Hepatic stellate cell (primary cell): ENCODE measurements around the gene VAX1.
"Not testable (repeated sequence)": the region's sequence is repeated elsewhere in the genome, so short reads cannot be mapped to it uniquely, and the experiment has no call there.

Source experiments
- DNase-seq: peaks from one replicate; pipeline ENCODE4 v3.0.0; 2011; ENCODE audit warnings: low spot score

Gene VAX1

DNA sequence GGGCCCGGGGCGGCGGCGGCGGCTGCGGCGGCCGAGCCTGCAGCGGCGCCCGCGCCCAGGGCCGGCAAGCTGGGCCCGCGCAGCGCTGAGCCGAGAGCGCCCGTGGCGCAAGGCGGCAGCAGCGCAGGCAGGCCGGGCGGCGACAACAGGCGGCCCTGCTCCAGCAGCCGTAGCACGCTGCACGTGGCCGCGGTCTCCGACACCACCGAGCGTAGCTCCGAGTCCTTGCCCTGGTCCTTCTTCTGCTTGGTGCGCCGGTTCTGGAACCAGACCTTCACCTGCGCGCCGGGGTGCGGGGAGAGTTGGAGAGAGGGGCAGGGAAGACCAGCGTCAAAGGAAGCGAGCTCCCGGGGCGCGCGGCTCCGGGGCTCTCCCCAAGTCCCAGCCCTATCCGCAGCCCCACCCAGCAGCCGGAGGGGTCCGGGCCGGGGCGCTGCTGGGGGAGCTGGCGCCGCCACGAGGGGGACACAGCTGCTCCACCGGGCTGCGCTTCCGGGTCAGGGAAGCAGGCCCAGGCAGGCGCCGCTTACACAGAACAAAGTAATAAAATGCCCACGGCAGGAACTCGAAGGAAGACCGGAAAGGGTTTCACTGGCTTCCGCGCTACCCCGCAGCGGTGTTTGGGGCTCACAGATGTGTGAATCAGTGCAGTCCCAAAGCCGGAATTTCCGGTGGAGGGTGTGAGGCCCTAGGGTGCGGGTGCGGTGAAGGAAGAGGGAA, 3.6 kb downstream of the VAX1 start:
- DNase-seq, result no peak

- DNase-seq, result no peak
These were observed 4.1 kb downstream of the VAX1 start for GRCh38 chr10:117134056-117134305.

- DNase-seq, result no peak
These were observed 4.6 kb downstream of the VAX1 start for GRCh38 chr10:117133273-117134055.

- no peak for DNase-seq
These were observed 5.3 kb downstream of the VAX1 start for GRCh38 chr10:117132751-117133231.

DNA sequence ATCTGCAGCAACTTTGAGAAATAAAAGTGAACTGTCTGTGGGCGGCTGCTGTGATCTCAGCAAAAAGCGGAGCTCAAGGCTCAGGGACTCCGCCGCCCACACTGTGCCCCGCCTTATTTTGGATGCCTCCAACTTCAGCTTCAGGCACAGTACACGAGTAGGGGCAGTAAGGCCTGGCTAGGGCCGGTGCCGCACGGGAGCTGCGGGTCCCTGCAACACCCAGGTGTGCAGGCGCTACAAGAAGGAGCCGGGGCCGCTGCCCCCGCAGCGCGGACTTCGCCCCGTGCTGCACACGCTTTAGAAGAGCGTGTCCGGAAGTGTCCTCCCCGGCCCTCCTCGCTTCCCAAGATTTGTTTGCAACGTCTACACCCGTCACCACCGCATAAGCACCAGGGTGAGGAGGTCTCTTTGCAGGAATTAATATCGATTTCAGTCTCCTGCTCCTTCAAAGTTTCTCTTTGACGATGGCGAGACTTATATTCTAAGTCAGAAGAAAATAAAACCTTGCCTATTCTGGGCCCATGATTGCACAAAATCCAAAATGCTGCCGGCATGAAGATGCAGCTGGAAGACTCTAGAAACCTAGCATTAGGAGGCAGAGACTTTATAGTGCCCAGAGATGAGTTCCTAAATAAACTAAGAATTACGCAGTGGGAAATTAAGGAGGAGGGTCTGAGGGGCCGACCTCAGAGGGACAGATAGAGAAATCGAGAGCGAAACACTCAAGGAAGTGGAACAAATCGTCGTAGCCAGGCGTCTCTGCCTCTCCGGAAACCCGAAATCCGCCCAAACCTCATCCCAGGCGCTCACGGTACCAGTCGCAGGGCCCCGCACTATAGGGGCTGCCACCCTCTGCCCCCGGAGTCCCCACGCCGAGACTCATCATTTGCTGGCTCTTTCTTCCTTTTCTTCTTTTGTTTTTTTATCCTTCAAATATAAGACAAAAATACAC, 6.4 kb downstream of the VAX1 start:
- DNase-seq, result no peak

DNA sequence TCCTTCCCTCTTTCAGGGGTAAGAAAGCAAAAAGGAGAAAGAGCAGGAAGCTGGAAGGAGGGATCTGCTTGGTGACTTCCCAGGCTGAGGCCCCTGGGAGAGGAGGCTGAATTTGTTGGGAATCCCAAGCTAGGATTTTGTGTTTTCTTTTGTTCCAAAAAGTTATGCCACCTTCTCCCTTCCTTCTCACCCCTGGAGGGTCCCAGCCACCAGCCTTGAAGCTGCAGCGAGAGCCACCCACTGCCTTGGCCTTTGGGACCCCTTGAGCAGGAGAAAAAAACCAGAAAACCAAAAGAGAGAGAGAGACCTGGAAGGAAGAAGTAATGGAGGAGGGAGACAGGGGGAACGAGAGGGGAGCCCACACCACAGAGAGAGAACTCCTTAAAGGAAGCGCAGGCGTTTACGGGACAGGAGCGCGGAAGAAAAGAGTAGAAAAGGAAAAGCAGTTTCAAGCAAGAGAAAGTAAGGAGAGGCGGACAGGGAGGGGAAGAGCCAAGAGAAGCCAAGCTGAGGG, 7.2 kb downstream of the VAX1 start:
- no peak for DNase-seq

DNA sequence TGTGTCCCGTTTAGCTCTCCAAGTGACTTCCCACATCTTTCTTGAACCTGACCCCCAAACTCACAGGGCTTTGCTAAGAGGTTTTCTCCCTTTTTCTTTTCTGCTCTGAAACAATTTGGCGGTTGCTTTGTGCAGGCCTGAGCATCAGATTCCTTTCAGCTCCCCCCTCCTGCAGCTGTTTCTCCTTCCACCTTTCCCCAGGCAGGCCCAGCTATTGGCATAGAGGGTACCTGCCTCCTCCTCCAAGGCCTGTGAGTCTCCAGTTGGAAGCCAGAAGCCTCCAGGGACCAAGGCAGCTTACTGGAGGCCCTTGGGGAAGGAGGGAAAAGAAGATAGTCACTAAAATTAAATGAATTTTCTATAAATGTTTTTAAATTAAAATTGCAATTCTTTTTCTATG, 7.7 kb downstream of the VAX1 start:
- DNase-seq, result no peak

GRCh38 chr10:117126645-117127044, 11.4 kb downstream of the VAX1 start:
- not testable (repeated sequence) for DNase-seq

- no peak for DNase-seq
These were observed 12.0 kb downstream of the VAX1 start for GRCh38 chr10:117126034-117126433.

DNA sequence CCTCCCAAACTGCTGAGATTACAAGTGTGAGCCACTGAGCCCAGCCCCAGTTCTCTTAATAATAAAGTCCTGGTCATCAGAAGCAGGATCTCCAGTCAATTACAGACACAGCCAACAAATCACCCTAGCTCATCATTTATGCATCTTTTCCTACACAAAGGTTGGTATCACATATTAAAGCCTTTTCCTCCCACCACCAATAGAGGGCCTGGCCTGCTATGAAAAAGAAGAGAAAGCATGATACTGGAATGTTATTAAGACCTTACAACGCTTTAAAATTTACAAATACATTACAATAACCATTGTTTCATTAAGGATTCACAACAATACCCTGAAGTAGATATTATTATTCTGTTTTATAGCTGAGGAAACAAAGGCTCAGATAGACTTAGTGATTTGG, 25.9 kb downstream of the VAX1 start:
- DNase-seq, result no peak

DNA sequence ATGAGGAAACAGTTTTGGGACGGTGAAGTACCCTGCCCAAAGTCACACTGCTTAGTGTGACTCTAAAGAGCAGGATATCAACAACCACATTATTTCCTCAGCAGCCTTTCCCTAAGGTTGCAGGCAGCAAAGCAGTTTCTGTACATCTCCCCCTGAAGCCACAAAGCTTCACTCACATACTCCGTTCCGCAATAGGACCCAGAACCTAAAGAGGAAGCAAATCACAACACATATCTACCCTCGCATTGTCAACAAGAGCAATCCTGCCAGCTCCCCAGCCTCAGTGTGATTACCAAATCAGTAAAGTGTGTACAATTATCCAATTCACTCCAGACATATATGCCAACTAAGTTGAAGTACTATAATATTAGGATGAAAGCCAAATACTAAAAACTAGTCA, 30.8 kb downstream of the VAX1 start:
- DNase-seq, result no peak

GRCh38 chr10:117096599-117097201, 41.4 kb downstream of the VAX1 start:
- no peak for DNase-seq

GRCh38 chr10:117094856-117095255, 43.2 kb downstream of the VAX1 start:
- DNase-seq, result no peak

- DNase-seq, result no peak
These were observed 45.7 kb downstream of the VAX1 start for GRCh38 chr10:117092386-117092785.

DNA sequence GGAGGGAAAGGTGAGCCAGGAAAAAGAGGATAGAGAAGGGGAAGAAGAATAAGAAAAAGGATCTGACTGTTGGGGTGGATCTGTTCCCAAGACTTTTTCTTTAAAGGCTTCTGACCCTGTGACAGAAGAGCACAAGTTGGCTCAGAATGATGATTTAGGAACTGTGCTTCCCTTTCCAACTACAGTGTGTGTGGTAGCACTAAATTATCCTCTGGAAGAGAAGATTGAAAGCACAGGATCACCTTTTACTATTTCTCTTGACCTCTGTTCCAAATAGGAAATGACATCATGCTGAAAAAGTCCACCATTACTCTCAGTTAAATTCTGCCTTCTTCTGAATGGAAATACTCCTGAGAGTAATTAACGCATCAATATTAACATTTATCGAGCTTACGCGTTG, 47.2 kb downstream of the VAX1 start:
- DNase-seq, result no peak

DNA sequence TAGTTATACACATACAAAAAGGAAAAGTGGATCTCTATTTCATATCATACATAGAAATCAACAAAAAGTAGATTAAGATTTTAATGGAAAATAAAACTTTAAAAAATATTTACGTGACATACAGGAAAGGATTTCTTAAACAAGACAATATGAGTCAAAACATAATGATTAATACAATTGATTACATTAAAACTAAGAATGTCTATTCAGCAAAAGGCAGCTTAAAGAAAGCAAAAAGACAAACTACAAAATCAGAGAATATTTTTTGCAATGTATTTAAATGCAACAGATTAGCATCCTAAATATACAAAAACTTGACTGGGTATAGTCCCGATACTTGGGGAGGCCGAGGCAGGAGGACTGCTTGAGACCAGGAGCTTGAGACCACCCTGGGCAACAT, 50.5 kb downstream of the VAX1 start:
- no peak for DNase-seq

DNA sequence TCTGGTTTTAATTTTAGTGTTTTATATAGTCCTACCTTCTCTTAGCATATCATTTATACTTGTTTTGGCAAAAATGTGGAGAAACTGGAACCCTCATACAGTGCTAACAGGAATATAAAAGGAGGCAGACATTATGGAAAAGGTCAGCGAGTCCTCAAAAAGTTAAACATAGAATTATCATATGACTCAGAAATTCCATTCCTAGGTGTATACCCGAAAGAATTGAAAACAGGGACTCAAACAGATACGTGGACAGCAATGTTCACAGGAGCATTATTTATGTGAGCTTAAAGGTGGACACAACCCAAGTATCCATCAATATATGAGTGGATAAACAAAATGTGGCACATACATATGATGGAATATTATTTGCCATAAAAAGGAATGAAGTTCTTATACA, 51.5 kb downstream of the VAX1 start:
- no peak for DNase-seq

DNA sequence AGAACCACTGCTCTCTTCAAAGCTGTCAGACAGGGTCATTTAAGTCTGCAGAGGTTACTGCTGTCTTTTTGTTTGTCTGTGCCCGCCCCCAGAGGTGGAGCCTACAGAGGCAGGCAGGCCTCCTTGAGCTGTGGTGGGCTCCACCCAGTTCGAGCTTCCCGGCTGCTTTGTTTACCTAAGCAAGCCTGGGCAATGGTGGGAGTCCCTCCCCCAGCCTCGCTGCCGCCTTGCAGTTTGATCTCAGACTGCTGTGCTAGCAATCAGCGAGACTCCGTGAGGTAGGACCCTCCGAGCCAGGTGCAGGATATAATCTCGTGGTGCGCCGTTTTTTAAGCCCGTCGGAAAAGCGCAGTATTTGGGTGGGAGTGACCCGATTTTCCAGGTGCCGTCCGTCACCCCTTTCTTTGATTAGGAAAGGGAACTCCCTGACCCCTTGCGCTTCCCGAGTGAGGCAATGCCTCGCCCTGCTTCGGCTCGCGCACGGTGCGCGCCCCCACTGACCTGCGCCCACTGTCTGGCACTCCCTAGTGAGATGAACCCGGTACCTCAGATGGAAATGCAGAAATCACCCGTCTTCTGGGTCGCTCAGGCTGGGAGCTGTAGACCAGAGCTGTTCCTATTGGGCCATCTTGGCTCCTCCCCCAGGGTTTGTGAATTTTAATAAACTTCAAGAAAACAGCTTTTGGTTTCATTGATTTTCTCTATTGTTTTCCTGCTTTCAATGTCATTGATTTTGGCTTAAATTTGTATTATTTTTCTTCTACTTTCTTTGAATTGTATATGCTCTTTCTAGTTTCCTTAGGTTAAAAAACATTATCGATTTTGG, 53.4 kb downstream of the VAX1 start:
- DNase-seq, result not testable (repeated sequence)
